Measurements from ENCODE around the gene IGSF21.

IGSF21 gene

GRCh38 chr1:18297896-18298648 lies 190.5 kb downstream of the IGSF21 start:
- TF ChIP-seq CEBPB (IDR thresholded peaks at IDR 0.05) (no peak), TAF1 (IDR thresholded peaks at IDR 0.05; ENCODE audit: low read depth) (no peak), ZBTB7A (IDR thresholded peaks at IDR 0.05; ENCODE audit: low read depth) (no peak), RAD21 (IDR thresholded peaks at IDR 0.05; ENCODE audit: low read depth) (no peak), EP300 (IDR thresholded peaks at IDR 0.05; ENCODE audit: borderline replicate concordance) (no peak), EGR1 (IDR thresholded peaks at IDR 0.05) (no peak), TEAD4 (IDR thresholded peaks at IDR 0.05) (no peak), MAX (IDR thresholded peaks at IDR 0.05) (no peak), NFIC (IDR thresholded peaks at IDR 0.05) (no peak), USF1 (IDR thresholded peaks at IDR 0.05) (no peak), YY1 (IDR thresholded peaks at IDR 0.05; ENCODE audit: low read depth) (no peak), CREB1 (IDR thresholded peaks at IDR 0.05; ENCODE audit: low read depth) (no peak), TCF12 (IDR thresholded peaks at IDR 0.05; ENCODE audit: low read depth) (no peak), FOXM1 (IDR thresholded peaks at IDR 0.05; ENCODE audit: borderline replicate concordance, low read depth) (no peak)
- TF ChIP-seq, protein P1, sequence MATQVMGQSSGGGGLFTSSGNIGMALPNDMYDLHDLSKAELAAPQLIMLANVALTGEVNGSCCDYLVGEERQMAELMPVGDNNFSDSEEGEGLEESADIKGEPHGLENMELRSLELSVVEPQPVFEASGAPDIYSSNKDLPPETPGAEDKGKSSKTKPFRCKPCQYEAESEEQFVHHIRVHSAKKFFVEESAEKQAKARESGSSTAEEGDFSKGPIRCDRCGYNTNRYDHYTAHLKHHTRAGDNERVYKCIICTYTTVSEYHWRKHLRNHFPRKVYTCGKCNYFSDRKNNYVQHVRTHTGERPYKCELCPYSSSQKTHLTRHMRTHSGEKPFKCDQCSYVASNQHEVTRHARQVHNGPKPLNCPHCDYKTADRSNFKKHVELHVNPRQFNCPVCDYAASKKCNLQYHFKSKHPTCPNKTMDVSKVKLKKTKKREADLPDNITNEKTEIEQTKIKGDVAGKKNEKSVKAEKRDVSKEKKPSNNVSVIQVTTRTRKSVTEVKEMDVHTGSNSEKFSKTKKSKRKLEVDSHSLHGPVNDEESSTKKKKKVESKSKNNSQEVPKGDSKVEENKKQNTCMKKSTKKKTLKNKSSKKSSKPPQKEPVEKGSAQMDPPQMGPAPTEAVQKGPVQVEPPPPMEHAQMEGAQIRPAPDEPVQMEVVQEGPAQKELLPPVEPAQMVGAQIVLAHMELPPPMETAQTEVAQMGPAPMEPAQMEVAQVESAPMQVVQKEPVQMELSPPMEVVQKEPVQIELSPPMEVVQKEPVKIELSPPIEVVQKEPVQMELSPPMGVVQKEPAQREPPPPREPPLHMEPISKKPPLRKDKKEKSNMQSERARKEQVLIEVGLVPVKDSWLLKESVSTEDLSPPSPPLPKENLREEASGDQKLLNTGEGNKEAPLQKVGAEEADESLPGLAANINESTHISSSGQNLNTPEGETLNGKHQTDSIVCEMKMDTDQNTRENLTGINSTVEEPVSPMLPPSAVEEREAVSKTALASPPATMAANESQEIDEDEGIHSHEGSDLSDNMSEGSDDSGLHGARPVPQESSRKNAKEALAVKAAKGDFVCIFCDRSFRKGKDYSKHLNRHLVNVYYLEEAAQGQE (IDR thresholded peaks at IDR 0.05; ENCODE audit: low read depth) = no peak

DNA sequence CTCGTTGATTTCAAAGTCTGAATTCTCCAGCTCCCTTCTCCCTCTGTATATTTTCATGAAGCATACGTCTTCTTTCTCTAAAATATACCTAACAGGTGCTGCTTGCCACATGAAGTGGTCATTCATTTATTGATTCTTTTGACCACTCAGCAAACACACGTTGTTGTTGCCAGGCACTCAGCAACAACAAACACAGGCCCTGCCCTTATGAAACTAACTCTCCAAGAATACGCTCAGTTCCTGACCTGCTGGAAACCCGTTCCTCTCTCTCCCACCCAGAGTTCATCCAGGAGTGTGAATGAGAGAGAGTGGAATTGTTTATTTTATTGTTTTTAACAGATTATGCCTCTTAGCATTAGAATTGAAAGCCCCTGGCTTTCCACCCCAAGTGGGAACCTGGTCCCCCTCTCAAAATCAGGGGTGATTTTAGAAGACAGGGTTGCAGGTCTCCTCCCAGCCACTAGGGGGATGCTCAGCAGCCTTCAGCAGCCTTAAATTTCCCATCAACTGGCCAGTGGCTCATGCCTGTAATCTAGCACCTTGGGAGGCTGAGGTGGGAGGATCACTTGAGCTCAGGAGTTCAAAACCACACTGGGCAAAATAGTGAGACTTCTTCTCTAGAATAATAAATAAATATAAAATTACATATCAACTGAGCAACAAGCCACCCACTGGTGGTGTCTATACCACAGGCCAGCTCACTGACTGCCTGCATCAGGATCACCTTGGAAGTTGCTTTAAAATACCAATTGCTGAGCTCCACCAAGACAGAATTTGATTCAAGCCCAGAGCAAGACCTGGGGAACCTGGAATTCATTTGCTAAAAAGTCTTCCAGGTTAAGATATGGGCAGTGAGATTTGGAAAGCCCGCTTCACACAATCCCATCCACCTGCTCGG lies 192.1 kb downstream of the IGSF21 start:
- peak; percentile 57 for TF ChIP-seq RAD21 (IDR thresholded peaks at IDR 0.05; ENCODE audit: low read depth)
- no peak for TF ChIP-seq TAF1 (IDR thresholded peaks at IDR 0.05; ENCODE audit: low read depth)

GRCh38 chr1:18300376-18300775 lies 192.8 kb downstream of the IGSF21 start:
- TF ChIP-seq TEAD4 (IDR thresholded peaks at IDR 0.05) (no peak), NFIC (IDR thresholded peaks at IDR 0.05) (no peak), EGR1 (IDR thresholded peaks at IDR 0.05) (no peak), YY1 (IDR thresholded peaks at IDR 0.05; ENCODE audit: low read depth) (no peak), TCF12 (IDR thresholded peaks at IDR 0.05; ENCODE audit: low read depth) (no peak), USF1 (IDR thresholded peaks at IDR 0.05) (no peak)

GRCh38 chr1:18302788-18303413 lies 195.3 kb downstream of the IGSF21 start:
- TF ChIP-seq USF1 (IDR thresholded peaks at IDR 0.05) = no peak
- TF ChIP-seq ZBTB7A (IDR thresholded peaks at IDR 0.05; ENCODE audit: low read depth) = peak; percentile 69; the same call in 1 of the 2 replicates
- TF ChIP-seq RAD21 (IDR thresholded peaks at IDR 0.05; ENCODE audit: low read depth) = peak; percentile 56

DNA sequence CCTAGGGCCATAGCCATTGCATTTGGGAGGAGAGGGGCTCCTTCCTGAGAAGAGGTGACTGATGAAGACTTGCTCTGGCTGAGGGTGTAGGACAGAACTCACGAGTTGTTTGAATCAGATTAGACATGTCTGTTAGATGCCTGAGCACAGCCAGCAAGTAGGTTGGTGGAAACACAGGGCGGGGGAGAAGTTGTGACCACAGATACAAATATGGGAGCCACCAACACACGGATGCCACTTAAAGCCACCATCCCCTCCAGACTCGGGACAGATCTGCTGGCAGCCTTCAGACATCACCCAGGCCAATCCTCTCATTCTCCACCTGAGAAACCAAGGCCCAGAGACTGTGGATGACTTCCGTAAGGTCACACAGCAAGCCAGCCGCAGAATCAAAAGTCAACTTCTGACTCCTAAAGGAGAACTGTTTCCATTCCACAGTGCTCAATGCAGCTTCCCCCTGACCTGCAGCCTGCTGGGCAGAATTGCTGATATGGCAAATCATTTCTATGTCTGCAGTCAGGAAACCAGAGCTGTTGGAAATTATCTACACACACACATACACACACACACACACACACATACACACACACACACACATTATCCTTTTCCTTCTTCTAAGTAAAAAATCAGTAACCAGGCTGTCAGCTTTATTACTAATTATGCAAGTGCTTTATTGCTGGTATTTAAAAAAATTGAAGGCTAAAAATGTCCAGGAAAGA lies 196.7 kb downstream of the IGSF21 start:
- no peak for TF ChIP-seq NFIC (IDR thresholded peaks at IDR 0.05)
- TF ChIP-seq YY1 (IDR thresholded peaks at IDR 0.05; ENCODE audit: low read depth) = no peak
- no peak for TF ChIP-seq RAD21 (IDR thresholded peaks at IDR 0.05; ENCODE audit: low read depth)
- no peak for TF ChIP-seq EGR1 (IDR thresholded peaks at IDR 0.05)
- TF ChIP-seq, protein P1 (IDR thresholded peaks at IDR 0.05; ENCODE audit: low read depth) = no peak
- no peak for TF ChIP-seq CEBPB (IDR thresholded peaks at IDR 0.05)
- TF ChIP-seq TCF12 (IDR thresholded peaks at IDR 0.05; ENCODE audit: low read depth) = no peak
- TF ChIP-seq ZBTB7A (IDR thresholded peaks at IDR 0.05; ENCODE audit: low read depth) = no peak
- no peak for TF ChIP-seq CREB1 (IDR thresholded peaks at IDR 0.05; ENCODE audit: low read depth)
- TF ChIP-seq USF1 (IDR thresholded peaks at IDR 0.05) = no peak

Data from Ishikawa (cell line).